HEK293 (cell line): ENCODE data around the gene USO1.

Source experiments
- GLIS2 ChIP-seq: fragments of 450-650 bp; formaldehyde crosslinking; IDR thresholded peaks from 2 replicates; pipeline ENCODE4 v1.5.1; 2016; ENCODE audit warnings: missing biosample characterization, missing genetic modification characterization
- HOXA7 ChIP-seq: sonication (generic); formaldehyde crosslinking; IDR thresholded peaks from 2 replicates; pipeline ENCODE4 v1.8.1; 2022; ENCODE audit warnings: missing genetic modification reagents, borderline replicate concordance
- KLF1 ChIP-seq: fragments of 450-650 bp; formaldehyde crosslinking; IDR thresholded peaks from 2 replicates; pipeline ENCODE4 v1.5.1; 2016; ENCODE audit warnings: missing biosample characterization, missing genetic modification characterization
- KLF7 ChIP-seq: fragments of 450-650 bp; formaldehyde crosslinking; IDR thresholded peaks from 2 replicates; pipeline ENCODE4 v1.5.1; 2016; ENCODE audit warnings: missing biosample characterization, missing genetic modification characterization, borderline replicate concordance
- KLF9 ChIP-seq: fragments of 450-650 bp; formaldehyde crosslinking; IDR thresholded peaks from 2 replicates; pipeline ENCODE4 v1.5.1; 2016; ENCODE audit warnings: missing biosample characterization, missing genetic modification characterization, low read depth
- PATZ1 ChIP-seq: fragments of 450-650 bp; formaldehyde crosslinking; IDR thresholded peaks from 2 replicates; pipeline ENCODE4 v1.5.1; 2016; ENCODE audit warnings: missing biosample characterization, missing genetic modification characterization
- SALL2 ChIP-seq: fragments of 450-650 bp; formaldehyde crosslinking; IDR thresholded peaks from 2 replicates; pipeline ENCODE4 v1.5.0; 2017; ENCODE audit warnings: missing biosample characterization, mild to moderate bottlenecking, missing genetic modification characterization, borderline replicate concordance
- SETDB1 ChIP-seq: IDR thresholded peaks from one replicate; pipeline ENCODE4 v1.6.1; 2017; ENCODE audit warnings: mild to moderate bottlenecking, low read length, moderate library complexity, mixed read lengths; ENCODE audit not compliant: insufficient read length
- TCF7L2 ChIP-seq: IDR thresholded peaks from 2 replicates; pipeline ENCODE4 v1.6.1; 2011; ENCODE audit warnings: low read depth, mild to moderate bottlenecking, inconsistent platforms, low read length, moderate library complexity, borderline replicate concordance
- YY1 ChIP-seq: fragments of 450-650 bp; formaldehyde crosslinking; IDR thresholded peaks from 2 replicates; pipeline ENCODE4 v1.5.1; 2018; ENCODE audit warnings: missing biosample characterization, missing genetic modification characterization
- ZBTB17 ChIP-seq: fragments of 450-650 bp; formaldehyde crosslinking; IDR thresholded peaks from 2 replicates; pipeline ENCODE4 v1.5.1; 2016; ENCODE audit warnings: missing biosample characterization, missing genetic modification characterization
- ZBTB48 ChIP-seq: fragments of 450-650 bp; formaldehyde crosslinking; IDR thresholded peaks from 2 replicates; pipeline ENCODE4 v1.5.1; 2016; ENCODE audit warnings: missing biosample characterization, missing genetic modification characterization
- ZBTB49 ChIP-seq: fragments of 450-650 bp; formaldehyde crosslinking; IDR thresholded peaks from 2 replicates; pipeline ENCODE4 v1.5.1; 2016; ENCODE audit warnings: missing biosample characterization, missing genetic modification characterization, low read depth
- ZEB2 ChIP-seq: fragments of 450-650 bp; formaldehyde crosslinking; IDR thresholded peaks from 2 replicates; pipeline ENCODE4 v1.5.1; 2016; ENCODE audit warnings: missing biosample characterization, missing genetic modification characterization
- ZIC2 ChIP-seq: fragments of 450-650 bp; formaldehyde crosslinking; IDR thresholded peaks from 2 replicates; pipeline ENCODE4 v1.5.1; 2016; ENCODE audit warnings: missing biosample characterization, missing genetic modification characterization
- ZNF10 ChIP-seq: fragments of 450-650 bp; formaldehyde crosslinking; IDR thresholded peaks from 2 replicates; pipeline ENCODE4 v1.5.1; 2017; ENCODE audit warnings: missing biosample characterization, missing genetic modification characterization
- ZNF121 ChIP-seq: fragments of 450-650 bp; formaldehyde crosslinking; IDR thresholded peaks from 2 replicates; pipeline ENCODE4 v1.5.1; 2016; ENCODE audit warnings: missing biosample characterization, missing genetic modification characterization
- ZNF175 ChIP-seq: fragments of 450-650 bp; formaldehyde crosslinking; IDR thresholded peaks from 2 replicates; pipeline ENCODE4 v1.5.1; 2016; ENCODE audit warnings: missing biosample characterization, missing genetic modification characterization
- ZNF184 ChIP-seq: fragments of 450-650 bp; IDR thresholded peaks from 2 replicates; pipeline ENCODE4 v1.5.1; 2018; ENCODE audit warnings: missing biosample characterization, mild to moderate bottlenecking, missing genetic modification characterization
- ZNF2 ChIP-seq: fragments of 450-650 bp; formaldehyde crosslinking; IDR thresholded peaks from 2 replicates; pipeline ENCODE4 v1.5.1; 2016; ENCODE audit warnings: missing biosample characterization, missing genetic modification characterization
- ZNF324 ChIP-seq: fragments of 450-650 bp; formaldehyde crosslinking; IDR thresholded peaks from 2 replicates; pipeline ENCODE4 v1.5.1; 2016; ENCODE audit warnings: missing biosample characterization, missing genetic modification characterization
- ZNF394 ChIP-seq: fragments of 450-650 bp; formaldehyde crosslinking; IDR thresholded peaks from 2 replicates; pipeline ENCODE4 v1.5.1; 2016; ENCODE audit warnings: missing biosample characterization, missing genetic modification characterization, mild to moderate bottlenecking, moderate library complexity, borderline replicate concordance
- ZNF423 ChIP-seq: fragments of 450-650 bp; formaldehyde crosslinking; IDR thresholded peaks from 2 replicates; pipeline ENCODE4 v1.5.1; 2016; ENCODE audit warnings: missing biosample characterization, missing genetic modification characterization
- ZNF501 ChIP-seq: fragments of 450-650 bp; formaldehyde crosslinking; IDR thresholded peaks from 2 replicates; pipeline ENCODE4 v1.5.1; 2016; ENCODE audit warnings: missing biosample characterization, missing genetic modification characterization
- ZNF521 ChIP-seq: fragments of 450-650 bp; formaldehyde crosslinking; IDR thresholded peaks from 2 replicates; pipeline ENCODE4 v1.5.1; 2017; ENCODE audit warnings: missing biosample characterization, mild to moderate bottlenecking, missing genetic modification characterization
- ZNF544 ChIP-seq: fragments of 450-650 bp; formaldehyde crosslinking; IDR thresholded peaks from 2 replicates; pipeline ENCODE4 v1.5.0; 2017; ENCODE audit warnings: missing biosample characterization, missing genetic modification characterization
- ZNF660 ChIP-seq: fragments of 450-650 bp; IDR thresholded peaks from 2 replicates; pipeline ENCODE4 v1.5.1; 2018; ENCODE audit warnings: missing biosample characterization, mild to moderate bottlenecking, missing genetic modification characterization
- ZNF785 ChIP-seq: fragments of 450-650 bp; formaldehyde crosslinking; IDR thresholded peaks from 2 replicates; pipeline ENCODE4 v1.5.1; 2016; ENCODE audit warnings: missing biosample characterization, missing genetic modification characterization
- ZSCAN23 ChIP-seq: fragments of 450-650 bp; formaldehyde crosslinking; IDR thresholded peaks from 2 replicates; pipeline ENCODE4 v1.5.1; 2016; ENCODE audit warnings: missing biosample characterization, missing genetic modification characterization
- TF ChIP-seq, protein P1 (sequence below): fragments of 450-650 bp; formaldehyde crosslinking; IDR thresholded peaks from 2 replicates; pipeline ENCODE4 v1.5.1; 2016; ENCODE audit warnings: missing biosample characterization, missing genetic modification characterization
- TF ChIP-seq, protein P2 (sequence below): IDR thresholded peaks from 2 replicates; pipeline ENCODE4 v1.6.1; 2011; ENCODE audit warnings: mild to moderate bottlenecking, low read depth, low read length, borderline replicate concordance
- TF ChIP-seq, protein P3 (sequence below): fragments of 450-650 bp; formaldehyde crosslinking; IDR thresholded peaks from 2 replicates; pipeline ENCODE4 v1.5.1; 2016; ENCODE audit warnings: missing biosample characterization, missing genetic modification characterization

Gene USO1

GRCh38 chr4:75724867-75725724 is 719 bp downstream of the USO1 start (continued):
- TF ChIP-seq HOXA7 (CRISPR knock-in tag) (no peak), ZSCAN23 (tag by site-specific recombination) (no peak), TCF7L2 (no peak), ZNF521 (no peak), ZNF121 (tag by site-specific recombination) (no peak), ZEB2 (tag by site-specific recombination) (0 out of 2 replicates have a peak, but pooled peaks have one; percentile 15), YY1 (tag by site-specific recombination) (peak; percentile 40; the same call in 1 of the 2 replicates), ZNF660 (tag by site-specific recombination) (no peak), SALL2 (no peak), KLF7 (tag by site-specific recombination) (no peak), SETDB1 (no peak), ZNF544 (no peak), KLF9 (tag by site-specific recombination) (peak; percentile 78), ZNF394 (no peak), PATZ1 (tag by site-specific recombination) (0 out of 2 replicates have a peak, but pooled peaks have one; percentile 36), ZBTB17 (tag by site-specific recombination) (peak; percentile 23; the same call in 1 of the 2 replicates), ZNF175 (no peak), KLF1 (tag by site-specific recombination) (peak; percentile 16; the same call in 1 of the 2 replicates), ZNF2 (tag by site-specific recombination) (no peak), ZBTB49 (no peak), ZNF501 (tag by site-specific recombination) (peak; percentile 56; the same call in 1 of the 2 replicates), GLIS2 (peak; percentile 87), ZNF324 (tag by site-specific recombination) (no peak), ZBTB48 (tag by site-specific recombination) (no peak), ZNF785 (tag by site-specific recombination) (no peak), ZIC2 (tag by site-specific recombination) (no peak), ZNF10 (tag by site-specific recombination) (no peak), ZNF184 (no peak), ZNF423 (tag by site-specific recombination) (no peak)
- TF ChIP-seq, protein P1, sequence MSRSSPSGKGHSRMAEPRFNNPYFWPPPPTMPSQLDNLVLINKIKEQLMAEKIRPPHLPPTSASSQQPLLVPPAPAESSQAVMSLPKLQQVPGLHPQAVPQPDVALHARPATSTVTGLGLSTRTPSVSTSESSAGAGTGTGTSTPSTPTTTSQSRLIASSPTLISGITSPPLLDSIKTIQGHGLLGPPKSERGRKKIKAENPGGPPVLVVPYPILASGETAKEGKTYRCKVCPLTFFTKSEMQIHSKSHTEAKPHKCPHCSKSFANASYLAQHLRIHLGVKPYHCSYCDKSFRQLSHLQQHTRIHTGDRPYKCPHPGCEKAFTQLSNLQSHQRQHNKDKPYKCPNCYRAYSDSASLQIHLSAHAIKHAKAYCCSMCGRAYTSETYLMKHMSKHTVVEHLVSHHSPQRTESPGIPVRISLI (tag by site-specific recombination) = peak; percentile 66
- TF ChIP-seq, protein P2, sequence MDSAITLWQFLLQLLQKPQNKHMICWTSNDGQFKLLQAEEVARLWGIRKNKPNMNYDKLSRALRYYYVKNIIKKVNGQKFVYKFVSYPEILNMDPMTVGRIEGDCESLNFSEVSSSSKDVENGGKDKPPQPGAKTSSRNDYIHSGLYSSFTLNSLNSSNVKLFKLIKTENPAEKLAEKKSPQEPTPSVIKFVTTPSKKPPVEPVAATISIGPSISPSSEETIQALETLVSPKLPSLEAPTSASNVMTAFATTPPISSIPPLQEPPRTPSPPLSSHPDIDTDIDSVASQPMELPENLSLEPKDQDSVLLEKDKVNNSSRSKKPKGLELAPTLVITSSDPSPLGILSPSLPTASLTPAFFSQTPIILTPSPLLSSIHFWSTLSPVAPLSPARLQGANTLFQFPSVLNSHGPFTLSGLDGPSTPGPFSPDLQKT = no peak
- TF ChIP-seq, protein P3, sequence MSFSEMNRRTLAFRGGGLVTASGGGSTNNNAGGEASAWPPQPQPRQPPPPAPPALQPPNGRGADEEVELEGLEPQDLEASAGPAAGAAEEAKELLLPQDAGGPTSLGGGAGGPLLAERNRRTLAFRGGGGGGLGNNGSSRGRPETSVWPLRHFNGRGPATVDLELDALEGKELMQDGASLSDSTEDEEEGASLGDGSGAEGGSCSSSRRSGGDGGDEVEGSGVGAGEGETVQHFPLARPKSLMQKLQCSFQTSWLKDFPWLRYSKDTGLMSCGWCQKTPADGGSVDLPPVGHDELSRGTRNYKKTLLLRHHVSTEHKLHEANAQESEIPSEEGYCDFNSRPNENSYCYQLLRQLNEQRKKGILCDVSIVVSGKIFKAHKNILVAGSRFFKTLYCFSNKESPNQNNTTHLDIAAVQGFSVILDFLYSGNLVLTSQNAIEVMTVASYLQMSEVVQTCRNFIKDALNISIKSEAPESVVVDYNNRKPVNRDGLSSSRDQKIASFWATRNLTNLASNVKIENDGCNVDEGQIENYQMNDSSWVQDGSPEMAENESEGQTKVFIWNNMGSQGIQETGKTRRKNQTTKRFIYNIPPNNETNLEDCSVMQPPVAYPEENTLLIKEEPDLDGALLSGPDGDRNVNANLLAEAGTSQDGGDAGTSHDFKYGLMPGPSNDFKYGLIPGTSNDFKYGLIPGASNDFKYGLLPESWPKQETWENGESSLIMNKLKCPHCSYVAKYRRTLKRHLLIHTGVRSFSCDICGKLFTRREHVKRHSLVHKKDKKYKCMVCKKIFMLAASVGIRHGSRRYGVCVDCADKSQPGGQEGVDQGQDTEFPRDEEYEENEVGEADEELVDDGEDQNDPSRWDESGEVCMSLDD (tag by site-specific recombination) = no peak
